GM06990 (cell line): ENCODE results near the gene COPS2.
A peak's percentile ranks its signal among the peaks of the same experiment; 100 is the strongest.

ENCODE experiments used
- DNase-seq: peaks from one replicate; pipeline ENCODE4 v3.0.0-alpha.2; 2011; ENCODE audit not compliant: insufficient read length; ENCODE audit errors: extremely low read depth
- H3K27me3 ChIP-seq: replicated peaks from 2 replicates; pipeline ENCODE4 v1.6.0; 2011; ENCODE audit warnings: low read length; ENCODE audit not compliant: control insufficient read depth, insufficient read depth
- H3K36me3 ChIP-seq: 2 replicates; pipeline ENCODE4 v1.5.1; 2011; ENCODE audit warnings: low read length; ENCODE audit not compliant: control insufficient read depth, insufficient read depth
- H3K4me3 ChIP-seq: replicated peaks from 2 replicates; pipeline ENCODE4 v1.5.1; 2011; ENCODE audit warnings: low read depth, mild to moderate bottlenecking, control low read depth, low read length
- TF ChIP-seq, protein P1 (sequence below): IDR thresholded peaks from 2 replicates; pipeline ENCODE4 v1.5.1; 2011; ENCODE audit warnings: low read length, control low read depth, mild to moderate bottlenecking, inconsistent platforms; ENCODE audit not compliant: insufficient read depth, poor library complexity, severe bottlenecking

Gene COPS2

DNA sequence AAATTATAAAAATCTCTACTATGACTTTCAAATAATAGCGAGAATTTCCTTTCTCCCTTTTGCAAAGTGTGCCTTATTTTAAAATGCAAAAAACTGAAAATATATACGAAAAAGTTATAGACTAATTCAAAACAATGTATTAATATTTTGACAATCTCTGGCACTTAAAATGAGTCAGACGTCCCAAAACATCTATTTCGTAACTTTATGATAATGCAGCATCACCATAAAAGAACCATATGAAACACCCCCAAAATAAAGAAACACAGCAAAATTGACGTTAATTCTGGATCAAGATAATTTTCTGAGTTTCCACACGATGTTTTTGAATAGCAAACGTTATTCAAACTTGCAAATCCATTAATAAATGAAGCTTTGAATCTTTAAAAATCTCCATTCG, 1.0 kb downstream of the COPS2 start:
- Histone ChIP-seq H3K36me3 (no peaks in the 10 kb centered on the region), H3K4me3 (peak overlapping the region; percentile 96), H3K27me3 (no peaks in the 10 kb centered on the region)
- DNase-seq: no peak
- TF ChIP-seq, protein P1, sequence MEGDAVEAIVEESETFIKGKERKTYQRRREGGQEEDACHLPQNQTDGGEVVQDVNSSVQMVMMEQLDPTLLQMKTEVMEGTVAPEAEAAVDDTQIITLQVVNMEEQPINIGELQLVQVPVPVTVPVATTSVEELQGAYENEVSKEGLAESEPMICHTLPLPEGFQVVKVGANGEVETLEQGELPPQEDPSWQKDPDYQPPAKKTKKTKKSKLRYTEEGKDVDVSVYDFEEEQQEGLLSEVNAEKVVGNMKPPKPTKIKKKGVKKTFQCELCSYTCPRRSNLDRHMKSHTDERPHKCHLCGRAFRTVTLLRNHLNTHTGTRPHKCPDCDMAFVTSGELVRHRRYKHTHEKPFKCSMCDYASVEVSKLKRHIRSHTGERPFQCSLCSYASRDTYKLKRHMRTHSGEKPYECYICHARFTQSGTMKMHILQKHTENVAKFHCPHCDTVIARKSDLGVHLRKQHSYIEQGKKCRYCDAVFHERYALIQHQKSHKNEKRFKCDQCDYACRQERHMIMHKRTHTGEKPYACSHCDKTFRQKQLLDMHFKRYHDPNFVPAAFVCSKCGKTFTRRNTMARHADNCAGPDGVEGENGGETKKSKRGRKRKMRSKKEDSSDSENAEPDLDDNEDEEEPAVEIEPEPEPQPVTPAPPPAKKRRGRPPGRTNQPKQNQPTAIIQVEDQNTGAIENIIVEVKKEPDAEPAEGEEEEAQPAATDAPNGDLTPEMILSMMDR: no peak

DNA sequence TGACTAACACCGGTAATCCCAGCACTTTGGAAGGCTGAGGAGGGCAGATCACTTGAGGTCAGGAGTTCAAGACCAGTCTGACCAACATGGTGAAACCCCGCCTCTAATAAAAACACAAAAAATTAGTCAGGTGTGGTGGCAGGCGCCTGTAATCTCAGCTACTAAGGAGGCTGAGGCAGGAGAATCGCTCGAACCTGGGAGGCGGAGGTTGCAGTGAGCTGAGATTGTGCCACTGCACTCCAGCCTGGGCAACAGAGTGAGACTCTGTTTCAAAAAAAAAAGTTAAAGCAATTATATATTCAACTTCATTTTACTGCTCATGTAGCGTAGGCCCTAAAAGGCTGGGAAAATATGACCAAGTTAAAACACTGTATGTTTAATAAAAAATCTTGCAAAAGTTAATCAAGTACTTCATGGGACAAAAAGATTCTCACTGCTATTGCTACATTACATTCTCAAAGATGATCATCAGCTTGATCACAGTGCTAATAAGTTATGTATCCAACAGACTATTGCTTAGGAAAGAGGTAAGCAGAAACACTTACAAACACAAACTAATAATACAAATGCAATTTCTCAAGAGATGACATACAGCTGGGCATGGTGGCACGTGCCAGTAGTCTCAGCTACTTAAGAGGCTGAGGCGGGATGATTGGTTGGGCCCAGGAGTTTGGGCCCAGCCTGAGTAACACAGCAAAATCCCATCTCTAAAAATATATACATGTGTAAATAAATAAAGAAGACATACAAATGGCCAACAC, 2.7 kb downstream of the COPS2 start:
- no peak for DNase-seq
- TF ChIP-seq, protein P1: no peak
- no peaks in the 10 kb centered on the region; the same call in 1 of the 2 replicates for H3K36me3 ChIP-seq
- no peaks in the 10 kb centered on the region for H3K27me3 ChIP-seq
- no peak overlapping the region; the same call in 1 of the 2 replicates for H3K4me3 ChIP-seq

DNA sequence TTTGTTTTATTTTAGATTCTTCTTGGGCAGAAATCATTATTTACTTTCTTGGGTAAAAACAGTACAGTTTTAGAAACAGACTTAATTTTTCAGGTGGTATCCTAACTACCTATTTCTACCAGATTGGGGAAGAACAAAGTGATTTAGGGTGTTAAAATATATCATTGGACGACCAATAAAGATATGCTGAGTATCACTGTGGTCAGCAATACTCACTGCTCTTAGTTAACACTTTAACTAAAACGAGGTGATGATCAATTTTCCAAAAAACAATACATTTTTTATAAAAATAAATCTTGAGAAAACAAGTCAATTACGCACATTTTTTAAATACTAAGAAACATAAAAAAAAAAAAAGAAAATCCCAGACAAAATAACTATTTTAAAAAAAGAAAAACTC, 3.6 kb downstream of the COPS2 start:
- H3K4me3 ChIP-seq: no peak overlapping the region

DNA sequence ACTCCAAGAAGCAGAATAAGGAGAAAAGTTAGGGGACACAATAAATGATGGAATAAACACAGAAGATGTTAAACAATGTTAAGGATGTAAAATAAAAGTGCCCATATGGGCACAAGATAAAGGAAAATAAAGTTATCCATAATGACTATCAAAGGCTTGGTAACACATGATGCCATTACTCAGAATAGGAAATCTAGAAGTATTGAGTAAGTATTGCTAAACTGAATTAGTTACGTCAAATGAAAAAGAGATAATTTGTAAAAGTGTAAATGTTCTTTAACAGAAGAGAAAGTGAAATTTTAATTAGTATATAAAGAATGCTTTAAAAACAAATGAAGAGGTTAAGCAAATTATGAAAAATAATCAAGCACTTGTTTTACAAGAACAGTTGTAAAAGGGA, 6.7 kb downstream of the COPS2 start:
- DNase-seq: no peak
- no peaks in the 10 kb centered on the region for H3K27me3 ChIP-seq
- no peaks in the 10 kb centered on the region; the same call in 1 of the 2 replicates for H3K36me3 ChIP-seq
- TF ChIP-seq, protein P1: no peak
- no peak overlapping the region for H3K4me3 ChIP-seq

More for the DNA sequence above, 3.6 kb downstream of the COPS2 start:
- H3K27me3 ChIP-seq: no peaks in the 10 kb centered on the region
- TF ChIP-seq, protein P1: no peak
- DNase-seq: no peak
- no peaks in the 10 kb centered on the region; the same call in 1 of the 2 replicates for H3K36me3 ChIP-seq

DNA sequence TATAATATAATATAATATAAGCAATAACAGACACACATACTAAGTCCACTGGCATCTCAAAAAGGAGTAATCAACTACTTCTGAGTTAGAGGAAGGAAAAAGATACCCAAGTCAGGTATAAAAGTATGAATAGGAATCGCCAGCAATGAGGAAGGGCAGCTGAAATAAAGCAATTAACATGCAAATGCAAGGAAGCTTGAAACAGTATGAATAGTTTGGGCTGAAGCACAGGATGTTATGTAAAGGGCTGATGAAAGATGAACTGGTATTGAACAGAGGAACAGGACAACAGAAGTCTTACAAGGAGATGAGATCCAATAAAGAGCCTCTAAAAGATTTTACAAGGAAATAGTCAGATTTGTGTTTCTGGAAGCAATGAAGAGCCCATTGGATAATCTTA, 7.1 kb downstream of the COPS2 start:
- DNase-seq: no peak
- no peaks in the 10 kb centered on the region; the same call in none of the 2 replicates for H3K36me3 ChIP-seq
- H3K27me3 ChIP-seq: no peaks in the 10 kb centered on the region
- TF ChIP-seq, protein P1: no peak
- H3K4me3 ChIP-seq: no peak overlapping the region
